AG09309 (cell line): ENCODE results near the gene C1QBP.
"Not testable (repeated sequence)": the region's sequence is repeated elsewhere in the genome, so short reads cannot be mapped to it uniquely, and the experiment has no call there.

ENCODE experiments used
- DNase-seq: peaks from one replicate; pipeline ENCODE4 v3.0.0-alpha.2; 2010; ENCODE audit warnings: low read depth
- H3K4me3 ChIP-seq: 2 replicates; pipeline ENCODE4 v1.5.1; 2011; ENCODE audit warnings: mild to moderate bottlenecking, low read depth, low read length, moderate library complexity; ENCODE audit not compliant: control insufficient read depth
- TF ChIP-seq, protein P1 (sequence below): IDR thresholded peaks from 2 replicates; pipeline ENCODE4 v1.5.1; 2011; ENCODE audit warnings: mild to moderate bottlenecking, low read depth, low read length, inconsistent platforms; ENCODE audit not compliant: insufficient read depth, control insufficient read depth; ENCODE audit errors: missing control alignments

The C1QBP gene

DNA sequence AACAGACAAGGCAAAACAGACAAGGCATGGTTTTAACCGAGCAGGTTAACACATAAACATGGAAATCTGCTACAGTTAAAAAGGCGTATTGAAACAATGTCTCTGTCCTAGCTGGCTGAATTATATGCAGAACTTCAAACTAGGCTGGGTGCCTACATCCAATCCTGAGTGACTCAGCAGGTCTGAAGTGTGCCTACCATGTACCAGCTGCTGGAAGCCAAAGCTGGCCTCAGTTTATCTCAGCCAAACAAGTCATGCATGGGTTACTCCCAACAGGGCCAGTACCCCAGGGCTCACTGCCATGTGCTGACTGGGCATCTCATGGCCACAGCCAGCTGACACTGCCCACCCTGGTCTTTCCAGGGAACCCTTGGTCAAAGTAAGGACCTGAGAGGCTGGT is 4.0 kb downstream of the C1QBP start:
- TF ChIP-seq, protein P1, sequence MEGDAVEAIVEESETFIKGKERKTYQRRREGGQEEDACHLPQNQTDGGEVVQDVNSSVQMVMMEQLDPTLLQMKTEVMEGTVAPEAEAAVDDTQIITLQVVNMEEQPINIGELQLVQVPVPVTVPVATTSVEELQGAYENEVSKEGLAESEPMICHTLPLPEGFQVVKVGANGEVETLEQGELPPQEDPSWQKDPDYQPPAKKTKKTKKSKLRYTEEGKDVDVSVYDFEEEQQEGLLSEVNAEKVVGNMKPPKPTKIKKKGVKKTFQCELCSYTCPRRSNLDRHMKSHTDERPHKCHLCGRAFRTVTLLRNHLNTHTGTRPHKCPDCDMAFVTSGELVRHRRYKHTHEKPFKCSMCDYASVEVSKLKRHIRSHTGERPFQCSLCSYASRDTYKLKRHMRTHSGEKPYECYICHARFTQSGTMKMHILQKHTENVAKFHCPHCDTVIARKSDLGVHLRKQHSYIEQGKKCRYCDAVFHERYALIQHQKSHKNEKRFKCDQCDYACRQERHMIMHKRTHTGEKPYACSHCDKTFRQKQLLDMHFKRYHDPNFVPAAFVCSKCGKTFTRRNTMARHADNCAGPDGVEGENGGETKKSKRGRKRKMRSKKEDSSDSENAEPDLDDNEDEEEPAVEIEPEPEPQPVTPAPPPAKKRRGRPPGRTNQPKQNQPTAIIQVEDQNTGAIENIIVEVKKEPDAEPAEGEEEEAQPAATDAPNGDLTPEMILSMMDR = no peak
- no peak overlapping the region for H3K4me3 ChIP-seq
- DNase-seq = no peak

DNA sequence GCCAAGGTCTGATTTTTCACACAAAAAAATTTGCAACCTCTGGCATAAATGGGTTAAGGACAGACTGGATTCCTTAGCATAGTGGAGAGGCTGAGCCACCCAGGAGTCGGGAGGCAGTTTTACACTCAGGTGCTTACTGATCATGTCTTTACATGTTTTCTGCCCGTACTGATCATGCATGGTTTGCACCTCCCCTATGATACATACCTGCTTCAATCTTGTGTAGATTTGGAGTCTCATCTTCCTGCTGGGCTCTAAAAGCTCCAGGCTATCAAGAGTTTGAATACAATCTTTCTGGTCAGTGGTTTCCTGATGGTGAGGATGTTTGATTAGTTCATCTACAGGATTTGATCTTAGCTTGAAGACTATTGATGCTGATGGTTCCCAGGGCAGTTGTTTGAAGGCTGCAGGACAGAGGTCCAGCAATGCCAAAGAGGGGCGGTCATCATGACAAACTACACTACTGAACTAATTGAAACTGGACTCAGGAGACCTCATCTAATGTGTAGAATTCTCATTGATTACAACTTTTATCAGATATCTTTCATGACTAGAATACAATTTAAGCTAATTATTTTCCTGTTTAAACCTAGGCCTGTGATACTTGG is 6.9 kb downstream of the C1QBP start:
- DNase-seq = no peak
- TF ChIP-seq, protein P1 = no peak
- H3K4me3 ChIP-seq = no peak overlapping the region

DNA sequence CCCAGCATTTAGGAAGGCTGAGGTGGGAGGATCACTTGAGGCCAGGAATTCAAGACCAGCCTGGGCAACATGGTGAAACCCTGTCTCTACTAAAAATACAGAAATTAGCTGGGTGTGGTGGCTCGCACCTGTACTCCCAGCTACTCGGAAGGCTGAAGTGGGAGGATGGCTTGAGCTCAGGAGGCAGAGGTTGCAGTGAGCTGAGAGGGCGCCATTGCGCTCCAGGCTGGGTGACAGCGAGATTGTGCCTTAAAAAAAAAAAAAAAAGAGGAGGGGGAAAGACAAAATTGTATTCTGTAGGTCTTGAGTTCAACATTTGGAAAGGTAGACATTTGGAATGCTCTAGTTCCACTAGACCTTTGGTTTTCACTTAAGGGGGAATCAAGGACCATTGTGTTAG is 7.7 kb downstream of the C1QBP start:
- DNase-seq, H3K4me3 ChIP-seq: not testable (repeated sequence)

DNA sequence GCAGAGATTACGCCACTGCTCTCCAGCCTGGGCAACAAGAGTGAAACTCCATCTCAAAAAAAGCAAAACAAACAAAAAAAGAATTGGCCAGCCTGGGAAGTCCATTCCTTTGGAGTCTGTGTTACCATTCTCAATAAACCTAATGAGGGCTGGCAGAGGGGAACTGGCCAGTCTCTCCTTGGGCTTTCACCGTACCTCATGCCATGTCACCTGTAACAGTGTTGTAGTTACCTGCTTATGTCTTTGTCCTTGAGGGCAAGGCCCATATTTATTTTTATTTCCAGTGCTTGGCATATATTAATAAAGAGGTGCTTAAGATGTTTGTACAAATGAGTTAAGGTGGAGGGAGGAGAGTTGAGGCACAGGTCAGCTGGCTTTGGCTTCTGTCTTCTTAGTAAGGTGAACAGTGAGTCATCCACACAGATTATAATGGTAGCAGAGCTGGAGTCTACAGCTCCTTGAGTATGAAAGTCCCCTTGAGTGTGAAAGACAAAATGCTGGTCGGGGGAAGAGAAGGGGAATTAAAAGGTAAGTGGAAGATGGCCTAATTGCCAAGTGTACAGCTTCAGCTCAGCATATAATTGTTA is 8.4 kb downstream of the C1QBP start:
- no peak overlapping the region for H3K4me3 ChIP-seq
- TF ChIP-seq, protein P1 = no peak
- no peak for DNase-seq

DNA sequence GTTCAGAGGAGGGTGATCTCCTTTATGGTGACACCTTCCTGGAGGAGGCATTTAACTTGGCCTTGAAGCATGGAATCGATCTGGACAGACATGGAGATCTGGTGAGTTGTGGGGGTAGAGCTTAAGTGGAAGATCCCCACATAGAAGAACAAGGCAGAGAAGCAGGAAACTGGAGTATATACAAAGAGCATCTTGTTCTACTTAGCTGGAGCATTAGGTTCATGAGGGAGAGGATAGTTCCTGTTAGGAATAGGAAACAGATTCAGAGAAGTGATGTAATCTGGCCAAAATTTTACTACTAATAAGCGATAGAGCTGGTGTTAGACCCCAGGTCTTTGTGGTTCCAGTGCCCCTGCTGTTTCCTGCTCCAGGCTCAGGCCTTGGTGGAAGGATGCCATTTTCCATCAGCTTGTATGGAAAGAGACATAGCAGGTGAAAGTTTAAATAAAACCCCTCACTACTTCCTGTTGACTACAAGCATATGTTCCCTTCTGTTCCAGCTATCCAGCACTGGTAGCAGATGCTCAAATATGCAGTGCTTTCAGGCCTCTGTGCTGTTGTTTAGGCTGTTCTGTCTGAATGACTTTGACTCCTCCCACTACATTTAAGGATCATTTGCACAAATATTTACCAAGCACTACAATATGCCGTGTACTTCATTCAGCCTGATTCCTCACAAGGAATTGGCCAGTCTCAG is 9.6 kb downstream of the C1QBP start:
- DNase-seq = no peak
- H3K4me3 ChIP-seq = no peak overlapping the region
- TF ChIP-seq, protein P1 = no peak

DNA sequence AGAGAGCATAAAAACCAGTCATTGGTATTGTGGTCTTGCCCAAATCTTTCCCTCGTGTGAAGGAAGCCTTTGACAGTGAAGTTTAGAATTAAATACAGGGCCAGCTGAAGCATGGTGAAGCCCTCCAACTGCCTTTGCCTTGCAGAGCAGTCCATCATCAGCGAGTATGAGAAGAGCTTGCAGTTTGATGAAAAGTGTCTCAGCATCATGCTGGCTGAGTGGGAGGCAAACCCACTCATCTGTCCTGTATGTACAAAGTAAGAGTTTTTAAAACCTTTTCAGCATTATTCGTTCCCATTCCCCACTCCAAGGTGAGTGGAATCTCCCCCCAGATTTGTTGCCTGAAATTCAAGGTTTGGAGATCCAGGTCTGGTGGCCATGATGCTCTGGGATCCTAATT is 13.1 kb downstream of the C1QBP start:
- TF ChIP-seq, protein P1 = no peak
- no peak for DNase-seq
- no peak overlapping the region for H3K4me3 ChIP-seq

DNA sequence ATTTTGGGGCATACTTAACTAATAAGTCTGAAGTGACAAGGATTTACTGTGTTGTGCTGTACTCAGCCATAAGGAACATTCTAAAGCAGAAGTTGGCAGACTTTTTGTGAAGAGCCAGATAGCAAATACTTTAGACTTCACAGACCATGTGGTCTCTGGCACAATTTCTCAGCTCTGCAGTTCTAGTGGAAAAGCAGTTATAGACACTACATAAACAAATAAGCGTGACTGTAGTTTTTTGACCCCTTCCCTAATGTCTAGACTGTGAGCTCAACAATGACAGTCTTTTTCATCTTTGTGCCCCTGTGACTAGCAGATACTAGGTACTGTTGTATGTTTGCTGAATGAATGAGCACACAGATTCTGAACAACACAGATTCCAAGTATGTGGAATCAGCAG is 14.0 kb downstream of the C1QBP start:
- H3K4me3 ChIP-seq = no peak overlapping the region
- TF ChIP-seq, protein P1 = no peak
- no peak for DNase-seq
